SU-DHL-6 (cell line): ENCODE results near the gene PFDN1.

Experiments
- EZH2phosphoT487 ChIP-seq: fragments of 200-600 bp; sonication (generic), shearing (Covaris generic); conservative IDR thresholded peaks from 2 replicates; pipeline ENCODE4 v1.6.1; 2018; ENCODE audit warnings: mild to moderate bottlenecking, antibody characterized with exemption, low read length, moderate library complexity, mixed read lengths
- TF ChIP-seq, protein P1 (sequence below): fragments of 200-600 bp; sonication (generic); IDR thresholded peaks from one replicate; pipeline ENCODE4 v1.5.1; 2017; ENCODE audit warnings: antibody characterized with exemption, mild to moderate bottlenecking, low read length, moderate library complexity; ENCODE audit not compliant: insufficient read depth, poor library complexity, severe bottlenecking

DNA sequence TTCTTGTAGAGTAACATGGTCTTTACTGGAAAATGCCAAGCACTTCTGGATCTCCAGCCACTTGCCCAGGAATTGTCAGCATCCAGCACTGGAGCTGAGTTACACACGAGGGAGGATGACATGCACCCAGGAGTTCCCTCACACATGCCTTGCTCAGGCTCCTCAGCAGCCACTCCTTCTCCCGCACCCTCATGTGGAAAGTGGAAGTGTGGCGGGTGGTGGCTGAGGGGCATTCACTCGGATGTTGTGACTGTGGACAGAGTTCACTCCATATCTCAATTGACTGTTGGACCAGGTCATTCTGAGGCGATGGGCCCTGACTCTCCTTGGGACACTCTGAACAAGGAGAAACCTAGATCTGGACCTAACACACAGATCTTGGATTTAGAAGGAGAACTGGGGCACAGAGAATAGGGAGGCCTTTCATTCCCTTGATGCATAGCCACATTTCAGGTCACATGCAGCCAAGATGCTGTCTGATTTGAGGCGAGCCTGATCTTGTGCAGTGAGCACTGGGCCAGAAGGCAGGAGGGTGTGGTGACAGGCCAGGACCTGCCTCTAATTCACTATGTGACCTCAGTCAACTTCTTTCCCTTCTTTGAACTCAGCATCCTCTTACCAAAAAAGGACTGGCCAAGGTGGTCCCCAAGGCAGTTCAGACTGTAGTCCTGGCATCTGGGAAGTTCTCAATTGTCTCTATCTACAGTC is 65.9 kb downstream of the PFDN1 start:
- TF ChIP-seq, protein P1, sequence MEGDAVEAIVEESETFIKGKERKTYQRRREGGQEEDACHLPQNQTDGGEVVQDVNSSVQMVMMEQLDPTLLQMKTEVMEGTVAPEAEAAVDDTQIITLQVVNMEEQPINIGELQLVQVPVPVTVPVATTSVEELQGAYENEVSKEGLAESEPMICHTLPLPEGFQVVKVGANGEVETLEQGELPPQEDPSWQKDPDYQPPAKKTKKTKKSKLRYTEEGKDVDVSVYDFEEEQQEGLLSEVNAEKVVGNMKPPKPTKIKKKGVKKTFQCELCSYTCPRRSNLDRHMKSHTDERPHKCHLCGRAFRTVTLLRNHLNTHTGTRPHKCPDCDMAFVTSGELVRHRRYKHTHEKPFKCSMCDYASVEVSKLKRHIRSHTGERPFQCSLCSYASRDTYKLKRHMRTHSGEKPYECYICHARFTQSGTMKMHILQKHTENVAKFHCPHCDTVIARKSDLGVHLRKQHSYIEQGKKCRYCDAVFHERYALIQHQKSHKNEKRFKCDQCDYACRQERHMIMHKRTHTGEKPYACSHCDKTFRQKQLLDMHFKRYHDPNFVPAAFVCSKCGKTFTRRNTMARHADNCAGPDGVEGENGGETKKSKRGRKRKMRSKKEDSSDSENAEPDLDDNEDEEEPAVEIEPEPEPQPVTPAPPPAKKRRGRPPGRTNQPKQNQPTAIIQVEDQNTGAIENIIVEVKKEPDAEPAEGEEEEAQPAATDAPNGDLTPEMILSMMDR: no peak
- TF ChIP-seq EZH2phosphoT487: no peak
